Muscle layer of colon (tissue), 2 donors: ENCODE results near the gene USP10.

Experiments
- H3K27ac ChIP-seq: one replicate; pipeline ENCODE4 v1.7.0; 2013; ENCODE audit warnings: low read depth, mild to moderate bottlenecking, low read length, moderate library complexity
- H3K27me3 ChIP-seq, 2 donors: one replicate each; pipeline ENCODE4 v1.7.0; 2013; ENCODE audit warnings: low read length in 2 of 2, mild to moderate bottlenecking in 2 of 2; ENCODE audit not compliant: insufficient read depth in 2 of 2, control insufficient read depth in 1 of 2
- H3K36me3 ChIP-seq: one replicate; pipeline ENCODE4 v1.7.0; 2013; ENCODE audit warnings: mild to moderate bottlenecking, low read length; ENCODE audit not compliant: insufficient read depth
- H3K4me1 ChIP-seq: one replicate; pipeline ENCODE4 v1.7.0; 2013; ENCODE audit warnings: mild to moderate bottlenecking, low read length; ENCODE audit not compliant: insufficient read depth
- H3K4me3 ChIP-seq, 2 donors: one replicate each; pipeline ENCODE4 v1.7.0; 2013; ENCODE audit warnings: low read length in 2 of 2, low read depth in 1 of 2, mild to moderate bottlenecking in 1 of 2, moderate library complexity in 1 of 2
- H3K9ac ChIP-seq: one replicate; pipeline ENCODE4 v1.7.0; 2013; ENCODE audit warnings: low read length
- H3K9me3 ChIP-seq: one replicate; pipeline ENCODE4 v1.7.0; 2013; ENCODE audit warnings: mild to moderate bottlenecking, low read length
- donor health status: abdominal sarcoma.
- donor health status: Adenocarcinoma of cecum.

Gene USP10

GRCh38 chr16:84732674-84733352 is 33.0 kb downstream of the USP10 start:
- no peaks in the 10 kb centered on the region for H3K9me3 ChIP-seq
- no peak overlapping the region for H3K9ac ChIP-seq
- no peak overlapping the region for H3K27ac ChIP-seq
- no peaks in the 10 kb centered on the region for H3K27me3 ChIP-seq
- peaks cover 10% of the 10 kb centered on the region for H3K36me3 ChIP-seq
- H3K4me3 ChIP-seq = no peak overlapping the region
- H3K4me1 ChIP-seq = peaks cover 30% of the 10 kb centered on the region

- H3K4me3 ChIP-seq = no peak overlapping the region
- peaks cover 10% of the 10 kb centered on the region for H3K36me3 ChIP-seq
- no peak overlapping the region for H3K27ac ChIP-seq
- H3K9me3 ChIP-seq = no peaks in the 10 kb centered on the region
- H3K9ac ChIP-seq = no peak overlapping the region
- H3K27me3 ChIP-seq = no peaks in the 10 kb centered on the region
- peaks cover 40% of the 10 kb centered on the region for H3K4me1 ChIP-seq
Observed at GRCh38 chr16:84735849-84736586, 36.2 kb downstream of the USP10 start.

- no peak overlapping the region for H3K27ac ChIP-seq
- H3K36me3 ChIP-seq = peaks cover 10% of the 10 kb centered on the region
- H3K4me1 ChIP-seq = peaks cover 52% of the 10 kb centered on the region
- H3K4me3 ChIP-seq = no peak overlapping the region
- no peaks in the 10 kb centered on the region for H3K9me3 ChIP-seq
- no peak overlapping the region for H3K9ac ChIP-seq
- no peaks in the 10 kb centered on the region for H3K27me3 ChIP-seq
Observed at GRCh38 chr16:84737192-84738011, 37.6 kb downstream of the USP10 start.

- Histone ChIP-seq H3K27ac (no peak overlapping the region), H3K9ac (no peak overlapping the region), H3K36me3 (peaks cover 10% of the 10 kb centered on the region), H3K9me3 (no peaks in the 10 kb centered on the region), H3K4me1 (peaks cover 47% of the 10 kb centered on the region), H3K27me3 (no peaks in the 10 kb centered on the region), H3K4me3 (no peak overlapping the region)
Observed at GRCh38 chr16:84738255-84739038, 38.6 kb downstream of the USP10 start.

GRCh38 chr16:84739349-84740124 is 39.7 kb downstream of the USP10 start:
- Histone ChIP-seq H3K4me1 (peaks cover 47% of the 10 kb centered on the region), H3K9me3 (no peaks in the 10 kb centered on the region), H3K27ac (no peak overlapping the region), H3K4me3 (no peak overlapping the region), H3K36me3 (peaks cover 10% of the 10 kb centered on the region), H3K27me3 (no peaks in the 10 kb centered on the region), H3K9ac (no peak overlapping the region)

GRCh38 chr16:84740596-84741116 is 40.9 kb downstream of the USP10 start:
- peaks cover 8% of the 10 kb centered on the region for H3K36me3 ChIP-seq
- H3K27me3 ChIP-seq = no peaks in the 10 kb centered on the region
- H3K9ac ChIP-seq = no peak overlapping the region
- H3K27ac ChIP-seq = no peak overlapping the region
- peaks cover 47% of the 10 kb centered on the region for H3K4me1 ChIP-seq
- H3K4me3 ChIP-seq = no peak overlapping the region
- no peaks in the 10 kb centered on the region for H3K9me3 ChIP-seq

GRCh38 chr16:84741340-84741830 is 41.6 kb downstream of the USP10 start:
- H3K4me1 ChIP-seq = peaks cover 43% of the 10 kb centered on the region

GRCh38 chr16:84742641-84743092 is 42.9 kb downstream of the USP10 start:
- Histone ChIP-seq H3K36me3 (peaks cover 12% of the 10 kb centered on the region), H3K27ac (no peak overlapping the region), H3K27me3 (no peaks in the 10 kb centered on the region), H3K9ac (no peak overlapping the region), H3K4me1 (peaks cover 40% of the 10 kb centered on the region), H3K9me3 (no peaks in the 10 kb centered on the region), H3K4me3 (no peak overlapping the region)

More at GRCh38 chr16:84741340-84741830, 41.6 kb downstream of the USP10 start:
- Histone ChIP-seq H3K27me3 (no peaks in the 10 kb centered on the region), H3K36me3 (peaks cover 10% of the 10 kb centered on the region), H3K27ac (no peak overlapping the region), H3K4me3 (no peak overlapping the region), H3K9me3 (no peaks in the 10 kb centered on the region), H3K9ac (no peak overlapping the region)

- Histone ChIP-seq H3K27me3 (no peaks in the 10 kb centered on the region), H3K36me3 (peaks cover 12% of the 10 kb centered on the region), H3K4me1 (peaks cover 28% of the 10 kb centered on the region), H3K9me3 (no peaks in the 10 kb centered on the region), H3K4me3 (no peak overlapping the region), H3K9ac (no peak overlapping the region), H3K27ac (no peak overlapping the region)
Observed at GRCh38 chr16:84746231-84746630, 46.4 kb downstream of the USP10 start.

GRCh38 chr16:84746875-84747274 is 47.1 kb downstream of the USP10 start:
- peaks cover 12% of the 10 kb centered on the region for H3K36me3 ChIP-seq
- no peak overlapping the region for H3K27ac ChIP-seq
- H3K9me3 ChIP-seq = no peaks in the 10 kb centered on the region
- H3K4me3 ChIP-seq = no peak overlapping the region
- H3K9ac ChIP-seq = no peak overlapping the region
- peaks cover 22% of the 10 kb centered on the region for H3K4me1 ChIP-seq
- H3K27me3 ChIP-seq = no peaks in the 10 kb centered on the region
